Stimulated activated CD4-positive, alpha-beta T cell treated with anti-CD3 and anti-CD28 coated beads, Interleukin-1b, Interleukin-23, amount 100 ng/mL, for 24 hours (primary cell): ENCODE results near the gene NLE1.
"Not testable (repeated sequence)": the region's sequence is repeated elsewhere in the genome, so short reads cannot be mapped to it uniquely, and the experiment has no call there.

Experiments used
- DNase-seq, 4 experiments: peaks; one replicate each; pipeline ENCODE4 v3.0.0-alpha.2; 2020; ENCODE audit warnings: low read depth in 4 of 4, low spot score in 1 of 4

The NLE1 gene

DNA sequence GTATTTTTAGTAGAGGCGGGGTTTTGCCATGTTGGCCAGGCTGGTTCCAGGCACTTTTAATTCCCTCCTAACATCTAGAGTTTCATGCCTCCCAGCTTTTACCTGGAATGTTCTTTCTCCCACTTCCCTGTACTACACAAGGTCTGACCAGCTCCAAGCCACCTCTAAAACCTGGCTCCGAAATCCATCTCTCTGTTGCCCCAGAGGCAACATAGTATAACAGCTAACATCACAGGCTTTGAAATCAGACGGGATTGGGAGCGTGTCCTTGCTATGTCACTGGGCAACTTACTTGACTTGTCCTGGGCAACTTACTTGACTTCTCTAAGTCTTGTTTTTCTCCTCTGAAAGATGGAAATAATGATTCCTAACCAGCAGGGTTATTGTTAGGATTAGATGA is 20.7 kb upstream of the NLE1 start:
- DNase-seq, result no peak

DNA sequence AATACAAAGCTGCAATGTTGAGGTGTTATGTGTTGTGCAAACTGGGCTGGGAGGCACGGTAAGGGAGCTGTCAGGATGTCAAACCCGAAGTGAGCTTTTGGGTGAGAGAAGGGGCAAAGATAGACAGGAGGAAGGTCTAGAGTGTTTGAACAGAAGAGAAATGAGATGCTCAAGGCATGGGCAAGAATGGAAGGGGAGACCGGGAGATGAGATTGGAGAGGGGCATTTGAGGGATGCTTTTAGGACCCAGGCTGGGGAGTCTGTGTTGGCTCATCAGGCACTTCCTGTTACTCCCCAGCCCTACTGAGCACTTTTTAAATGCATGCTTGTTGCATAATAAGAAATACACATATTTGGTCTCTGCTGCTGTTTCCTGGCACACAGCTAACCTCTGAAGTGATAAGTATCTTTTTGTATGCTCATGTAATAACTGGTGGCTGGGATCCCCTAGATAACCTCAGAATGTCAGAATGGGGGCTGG is 19.2 kb upstream of the NLE1 start:
- no peak for DNase-seq

DNA sequence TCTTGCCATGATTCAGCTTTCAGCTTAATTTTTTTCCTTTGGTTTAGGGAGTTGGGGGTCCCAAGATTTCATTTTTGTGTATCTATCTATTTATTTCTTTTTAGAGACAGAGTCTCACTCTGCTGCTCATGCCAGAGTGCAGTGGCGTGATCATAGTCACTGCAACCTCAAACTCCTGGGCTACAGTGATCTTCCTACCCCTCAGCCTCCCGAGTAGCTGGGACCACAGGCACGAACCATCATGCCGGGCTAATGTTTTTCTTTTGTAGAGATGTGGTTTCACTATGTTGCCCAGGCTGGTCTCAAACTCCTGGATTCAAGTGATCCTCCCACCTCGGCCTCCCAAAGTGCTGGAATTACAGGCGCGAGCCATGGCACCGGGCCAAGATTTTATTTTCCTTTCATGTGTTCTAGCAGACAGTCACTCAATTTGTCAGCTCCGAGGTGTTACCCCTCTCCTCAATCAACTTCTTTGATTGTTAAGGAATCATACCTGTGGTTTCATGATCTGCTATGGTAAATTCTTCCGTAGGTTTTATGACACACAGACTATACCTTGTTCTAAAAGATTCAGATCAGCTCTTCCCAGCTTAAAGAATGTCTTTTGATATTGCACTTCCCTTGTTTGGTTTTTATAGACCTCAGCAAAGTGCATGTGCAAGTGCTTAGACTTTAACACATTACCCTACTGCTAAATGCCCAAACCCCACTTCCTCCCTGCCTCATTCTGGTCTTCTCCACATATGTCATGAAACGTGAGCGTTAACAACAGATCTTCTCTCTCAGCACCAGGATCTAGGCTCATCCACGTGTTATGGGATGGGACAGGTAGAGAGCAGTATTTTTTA is 18.5 kb upstream of the NLE1 start:
- peak in 1 of 4 experiments; percentile 13 for DNase-seq

DNA sequence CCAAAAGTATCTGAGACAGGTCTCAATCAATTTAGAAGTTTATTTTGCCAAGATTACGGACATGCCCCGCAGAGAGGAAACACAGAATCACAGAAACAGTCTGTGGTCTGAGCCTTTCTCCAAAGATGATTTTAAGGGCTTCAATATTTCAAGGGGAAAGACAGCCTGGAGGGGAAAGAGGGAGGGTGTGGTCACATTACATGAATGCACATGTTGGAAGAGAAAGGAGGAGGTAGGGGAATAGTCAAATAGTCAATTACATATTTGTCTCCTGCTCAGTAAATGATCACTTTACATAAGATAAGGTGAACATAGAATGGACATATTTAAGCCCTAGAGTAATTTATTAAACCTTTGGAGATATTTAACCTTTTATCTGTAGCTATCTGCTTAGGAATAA is 17.8 kb upstream of the NLE1 start:
- DNase-seq, result no peak

DNA sequence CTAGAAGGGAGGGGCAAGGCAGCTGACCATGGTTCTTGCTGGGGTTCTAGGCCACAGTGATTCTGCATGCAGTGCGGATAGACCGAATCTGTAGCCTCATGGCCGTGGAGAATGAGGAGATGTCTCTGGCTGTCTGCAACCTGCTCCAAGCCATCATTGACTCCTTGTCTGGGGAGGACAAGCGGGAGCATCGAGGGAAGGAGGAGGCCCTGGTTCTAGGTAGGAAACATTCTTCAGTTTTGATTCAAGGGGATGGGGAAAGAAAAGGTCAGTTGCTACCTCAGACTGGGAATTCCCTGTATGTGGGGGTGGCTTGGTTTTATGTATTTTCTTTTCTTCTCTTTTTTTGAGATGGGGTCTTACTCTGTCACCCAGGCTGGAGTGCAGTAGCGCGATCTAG is 13.1 kb upstream of the NLE1 start:
- no peak for DNase-seq

DNA sequence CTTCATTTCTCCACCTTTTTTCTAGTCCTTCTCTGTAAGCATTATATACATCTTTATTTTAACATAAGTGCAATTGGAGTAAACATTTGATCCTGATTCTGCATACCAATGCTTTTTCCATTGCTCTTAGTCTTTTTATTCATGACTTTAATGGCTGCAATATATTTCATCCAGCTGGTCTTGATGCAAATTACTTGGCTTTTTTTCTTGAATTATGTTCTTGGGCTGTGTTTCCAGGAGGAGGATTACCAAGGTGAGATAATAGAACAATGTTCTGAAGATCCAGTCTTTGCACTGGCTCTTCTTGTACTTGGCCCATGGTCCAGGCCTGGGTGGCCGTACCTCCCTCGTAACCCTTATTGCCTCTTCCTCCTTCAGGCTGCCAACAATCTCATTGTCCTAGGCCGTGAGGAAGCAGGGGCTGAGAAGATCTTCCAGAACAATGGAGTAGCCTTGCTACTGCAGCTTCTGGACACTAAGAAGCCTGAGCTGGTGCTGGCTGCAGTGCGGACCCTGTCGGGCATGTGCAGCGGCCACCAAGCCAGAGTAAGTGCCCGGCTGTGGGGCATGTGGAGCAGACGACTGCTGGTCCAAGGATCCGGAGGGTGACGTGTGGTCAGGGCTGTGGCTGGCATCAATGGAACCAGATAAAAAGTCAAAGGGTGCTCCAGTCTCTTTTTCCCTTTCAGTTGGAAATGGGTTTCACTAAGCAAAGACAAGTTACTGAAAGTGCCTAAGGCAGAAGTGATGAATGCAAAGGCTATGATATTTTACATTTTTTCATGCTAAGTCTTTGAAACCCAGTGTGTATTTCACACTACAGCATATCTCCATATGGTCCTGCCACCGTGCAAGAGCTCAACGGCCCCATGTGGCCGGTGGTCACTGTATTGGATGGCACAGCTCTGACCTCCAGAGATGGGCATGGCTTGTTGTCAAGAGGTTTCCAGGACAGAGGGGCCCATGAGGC is 12.4 kb upstream of the NLE1 start:
- no peak for DNase-seq

DNA sequence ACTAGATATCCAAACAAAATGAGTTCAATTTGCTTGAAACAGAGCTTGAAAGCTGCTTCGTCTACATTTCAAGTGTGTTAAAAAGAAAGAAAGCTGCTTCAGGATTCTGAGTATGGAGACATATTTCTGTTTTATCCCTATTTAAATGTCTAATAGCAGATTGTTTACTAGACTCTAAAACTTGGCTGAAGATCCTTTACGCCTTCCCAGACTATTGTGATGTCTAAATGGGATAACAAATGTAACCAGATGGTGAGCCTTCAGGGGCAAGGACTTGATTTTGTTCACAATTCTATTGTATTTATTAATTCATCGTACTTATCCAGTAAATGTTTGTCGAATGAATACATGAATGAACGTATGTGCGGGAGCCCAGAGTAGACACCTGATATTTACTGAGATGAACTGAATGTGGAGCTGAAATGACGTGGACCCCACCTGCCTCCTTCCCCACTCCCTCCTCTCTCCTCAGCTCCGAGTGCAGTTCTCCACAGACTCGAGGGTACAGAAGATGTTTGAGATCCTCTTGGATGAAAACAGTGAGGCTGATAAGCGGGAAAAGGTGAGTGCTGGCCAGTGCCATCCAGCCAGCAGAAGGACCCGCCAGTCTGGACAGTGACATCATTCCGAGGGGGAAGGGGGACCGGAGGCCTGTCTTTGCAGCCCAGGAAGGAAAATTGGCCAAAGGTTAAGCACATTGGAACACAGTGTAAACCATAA is 10.5 kb upstream of the NLE1 start:
- DNase-seq, result no peak

DNA sequence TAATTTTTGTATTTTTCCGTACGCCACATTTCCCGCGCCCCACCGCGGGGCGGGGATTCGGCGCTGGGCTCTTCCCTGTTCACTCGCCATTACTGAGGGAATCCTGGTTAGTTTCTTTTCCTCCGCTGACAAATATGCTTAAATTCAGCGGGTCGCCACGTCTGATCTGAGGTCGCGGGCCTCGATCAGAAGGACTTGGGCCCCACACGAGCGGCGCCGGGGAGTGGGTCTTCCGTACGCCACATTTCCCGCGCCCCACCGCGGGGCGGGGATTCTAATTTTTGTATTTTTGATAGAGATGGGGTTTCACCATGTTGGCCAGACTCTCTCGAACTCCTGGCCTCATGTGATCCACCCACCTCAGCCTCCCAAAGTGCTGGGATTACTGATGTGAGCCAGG is 9.0 kb upstream of the NLE1 start:
- not testable (repeated sequence) for DNase-seq

DNA sequence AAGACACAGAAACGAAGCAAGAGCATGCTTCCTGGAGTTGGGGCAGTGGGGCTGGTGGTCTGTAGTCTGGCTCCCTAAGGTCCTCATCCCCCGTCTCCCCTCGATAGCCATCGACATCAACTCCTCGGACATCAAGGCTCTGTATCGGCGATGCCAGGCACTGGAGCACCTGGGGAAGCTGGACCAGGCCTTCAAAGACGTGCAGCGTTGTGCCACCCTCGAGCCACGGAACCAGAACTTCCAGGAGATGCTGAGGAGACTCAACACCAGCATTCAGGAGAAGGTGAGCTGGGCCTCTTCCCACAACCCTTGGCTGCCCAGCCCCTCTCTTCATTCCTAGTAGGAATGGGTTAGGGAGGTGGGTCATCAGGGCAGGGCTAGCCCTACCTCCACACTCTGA is 7.8 kb upstream of the NLE1 start:
- no peak for DNase-seq

DNA sequence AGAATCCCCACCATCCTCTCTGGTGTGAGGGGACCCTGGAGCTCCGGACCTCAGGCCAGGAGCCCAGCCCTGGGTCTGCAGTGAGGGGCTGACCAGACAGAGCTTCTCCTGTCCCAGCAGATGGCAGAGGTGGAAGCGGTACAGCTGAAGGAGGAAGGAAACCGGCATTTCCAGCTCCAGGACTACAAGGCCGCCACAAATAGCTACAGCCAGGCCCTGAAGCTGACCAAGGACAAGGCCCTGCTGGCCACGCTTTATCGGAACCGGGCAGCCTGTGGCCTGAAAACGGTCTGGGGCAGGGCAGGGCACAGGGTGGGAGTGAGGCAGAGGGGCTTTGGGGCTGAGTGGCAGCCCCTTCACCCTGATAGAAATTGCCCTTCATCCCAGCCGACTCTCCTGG is 6.0 kb upstream of the NLE1 start:
- no peak for DNase-seq

DNA sequence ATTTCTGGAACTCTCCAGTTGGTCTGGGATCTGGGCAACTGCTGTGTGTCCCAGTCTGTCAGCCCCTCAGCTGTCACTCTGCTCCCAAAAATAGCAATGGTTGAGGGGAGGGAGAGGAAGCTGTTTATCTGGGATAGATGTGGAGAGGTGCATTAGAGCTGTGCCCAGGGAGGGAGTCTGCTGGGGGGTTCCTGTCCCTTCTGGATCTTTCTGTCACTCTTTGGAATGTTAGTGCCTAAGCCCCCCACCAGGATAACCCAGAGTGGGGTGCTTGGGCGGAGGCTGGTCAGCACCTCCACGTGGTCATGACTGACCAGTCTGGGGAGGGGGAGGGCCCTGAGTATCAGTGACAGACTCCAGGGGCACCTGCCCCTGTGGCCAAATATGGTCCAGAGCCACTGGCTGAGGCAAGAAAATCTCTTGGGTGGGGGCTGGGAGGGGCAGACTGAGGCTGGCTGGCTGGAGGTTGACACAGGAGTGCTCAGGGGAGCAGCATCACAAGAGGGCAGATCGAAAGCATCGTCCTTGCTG is 5.3 kb upstream of the NLE1 start, which contains the start of gene UNC45B:
TSS of gene UNC45B (plus strand) at position 443 of the 531 bp plus-strand sequence. CDS start 447 bp downstream, outside the sequence.
- DNase-seq, result no peak

DNA sequence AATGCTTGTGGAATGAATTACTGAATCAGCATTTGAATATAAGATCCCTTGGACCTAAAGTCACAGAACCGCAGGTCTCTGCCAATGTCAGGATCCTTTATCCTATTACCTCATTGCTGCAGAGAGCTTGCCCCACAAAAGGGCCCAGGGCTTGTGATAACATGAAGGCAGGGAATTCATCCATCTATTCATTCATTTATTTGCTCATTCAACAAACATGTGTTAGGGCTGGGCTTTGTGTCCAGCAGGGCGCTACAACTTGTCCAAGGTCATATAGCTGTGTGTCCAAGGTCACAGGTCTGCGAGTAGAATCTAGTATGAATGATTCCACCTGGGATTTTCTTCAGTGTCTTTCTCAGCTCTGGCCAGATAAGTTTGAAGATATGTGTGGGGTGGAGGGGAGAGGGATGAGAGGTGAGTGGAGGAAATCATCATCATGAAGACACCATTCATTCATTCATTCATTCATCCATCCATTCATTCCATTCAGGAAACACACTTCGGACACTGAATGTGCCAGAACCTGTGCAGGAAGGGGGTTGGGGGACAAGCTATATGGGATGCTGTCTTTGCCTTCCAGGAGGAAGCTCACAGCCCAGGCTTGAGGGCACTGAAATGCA is 4.2 kb upstream of the NLE1 start:
- no peak for DNase-seq

DNA sequence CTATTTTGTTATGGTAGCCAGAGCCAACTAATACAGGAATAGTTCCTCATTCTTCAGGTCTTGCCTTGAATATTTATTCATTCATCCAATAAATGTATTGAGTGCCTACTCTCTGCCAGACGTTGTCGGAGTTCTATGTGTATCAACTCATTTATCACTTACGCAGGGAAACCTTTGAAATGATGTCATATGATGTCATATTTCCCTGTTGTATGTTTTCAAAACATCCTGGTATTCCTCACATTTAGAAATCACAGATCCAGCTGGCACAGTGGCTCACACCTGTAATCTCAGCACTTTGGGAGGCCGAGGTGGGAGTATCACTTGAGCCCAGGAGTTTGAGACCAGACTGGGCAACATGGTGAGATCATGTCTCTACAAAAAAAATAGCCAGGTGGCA is 2.7 kb upstream of the NLE1 start:
- no peak for DNase-seq

DNA sequence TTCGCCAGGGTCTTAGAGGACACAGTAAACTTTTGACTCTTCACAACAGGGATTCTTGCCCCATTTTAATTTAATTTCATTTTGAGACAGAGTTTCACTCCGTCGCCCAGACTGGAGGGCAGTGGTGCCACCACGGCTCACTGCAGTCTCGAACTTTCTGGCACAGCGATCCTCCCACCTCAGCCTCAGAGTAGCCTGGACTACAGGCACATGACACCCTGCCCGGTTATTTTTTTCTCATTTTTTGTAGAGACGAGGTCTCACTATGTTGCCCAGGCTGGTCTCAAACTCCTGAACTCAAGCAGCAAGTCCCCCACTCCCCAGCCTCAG is 329 bp upstream of the NLE1 start:
- DNase-seq, result no peak

DNA sequence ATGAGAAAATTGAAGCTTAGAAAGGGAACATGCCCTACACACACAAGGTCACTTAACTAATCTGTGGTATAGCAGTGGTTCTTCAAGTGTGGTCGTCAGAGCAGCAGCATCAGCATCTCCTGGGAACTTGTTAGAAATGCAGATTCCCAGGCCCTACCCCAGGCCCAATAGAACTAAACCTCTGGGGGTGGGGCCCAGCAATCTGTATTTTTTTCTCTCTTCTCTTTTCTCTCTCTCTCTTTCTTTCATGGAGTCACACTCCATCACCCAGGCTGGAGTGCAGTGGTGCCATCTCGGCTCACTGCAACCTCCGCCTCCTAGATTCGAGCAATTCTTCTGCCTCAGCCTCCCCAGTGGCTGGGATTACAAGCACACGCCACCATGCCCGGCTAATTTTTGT is 3.9 kb downstream of the NLE1 start:
- DNase-seq, result no peak

DNA sequence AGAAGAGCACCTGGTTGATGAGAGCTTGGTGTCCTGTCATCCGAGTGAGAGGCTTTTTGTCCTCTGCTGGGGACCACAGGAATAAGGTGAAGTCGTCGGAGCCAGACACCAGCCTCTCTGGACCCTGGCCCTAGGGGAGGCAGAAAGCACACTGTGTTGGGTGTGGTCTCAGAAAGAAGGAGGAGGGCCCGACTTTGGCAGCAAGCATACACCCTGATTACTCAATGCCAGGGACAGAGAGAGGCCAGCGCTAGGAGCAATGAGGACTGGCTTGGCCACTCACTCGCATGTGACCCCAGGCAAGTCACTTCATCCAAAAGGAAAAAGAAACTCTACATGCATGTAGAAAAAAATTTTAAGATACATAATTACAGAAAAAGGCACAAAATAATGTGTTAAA is 6.8 kb downstream of the NLE1 start:
- no peak for DNase-seq

DNA sequence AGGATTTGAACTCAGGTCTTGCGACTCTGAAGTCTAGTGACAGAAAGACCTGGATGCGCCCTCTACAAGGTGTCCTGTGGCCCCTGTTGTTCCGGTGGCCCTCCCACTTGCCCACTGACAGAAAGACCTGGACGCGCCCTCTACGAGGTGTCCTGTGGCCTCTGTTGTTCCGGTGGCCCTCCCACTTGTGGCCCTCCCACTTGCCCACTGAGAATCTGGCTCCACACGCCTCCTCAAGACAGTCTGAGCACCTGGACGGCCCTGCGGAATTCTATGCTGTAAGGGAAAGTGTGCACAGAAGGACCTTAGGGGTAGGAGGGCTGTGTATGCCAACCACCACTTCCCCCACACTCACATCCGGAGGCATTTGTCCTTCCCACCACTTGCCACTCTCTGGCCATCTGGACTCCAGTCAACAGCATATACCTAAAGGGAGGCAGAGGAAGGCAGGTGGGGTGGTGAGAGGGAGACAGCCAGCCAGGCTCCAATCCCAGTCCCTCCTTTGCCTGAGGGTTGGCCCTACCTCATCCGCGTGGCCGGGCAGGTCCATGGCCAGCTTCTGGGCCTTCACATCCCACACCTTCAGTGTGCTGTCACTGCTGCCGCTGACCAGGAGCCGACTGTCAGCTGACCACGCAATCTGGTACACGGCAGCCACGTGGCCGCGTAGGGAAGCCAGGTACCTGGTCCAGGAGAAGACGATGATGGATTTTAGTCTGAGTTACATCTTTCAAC is 9.1 kb downstream of the NLE1 start:
- no peak for DNase-seq

DNA sequence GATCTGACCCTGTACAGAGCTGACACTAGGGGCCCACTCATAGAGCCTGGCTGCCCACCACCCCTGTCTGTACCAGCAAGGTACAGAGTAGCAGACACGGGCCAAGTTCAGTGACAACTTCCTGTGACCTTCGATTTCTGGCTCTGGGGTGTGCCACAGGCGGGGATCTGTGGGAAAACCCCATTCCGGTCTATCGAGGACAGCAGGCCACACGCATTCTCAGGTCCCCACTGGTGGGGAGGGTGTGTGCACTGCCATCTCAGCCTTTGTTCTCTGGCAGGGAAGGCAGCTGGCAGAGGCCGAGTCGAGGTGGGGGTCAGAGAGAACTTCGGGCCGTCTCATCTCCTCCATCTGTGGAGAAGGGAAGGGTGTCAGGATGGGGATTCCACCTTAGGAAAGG is 10.0 kb downstream of the NLE1 start:
- no peak for DNase-seq

DNA sequence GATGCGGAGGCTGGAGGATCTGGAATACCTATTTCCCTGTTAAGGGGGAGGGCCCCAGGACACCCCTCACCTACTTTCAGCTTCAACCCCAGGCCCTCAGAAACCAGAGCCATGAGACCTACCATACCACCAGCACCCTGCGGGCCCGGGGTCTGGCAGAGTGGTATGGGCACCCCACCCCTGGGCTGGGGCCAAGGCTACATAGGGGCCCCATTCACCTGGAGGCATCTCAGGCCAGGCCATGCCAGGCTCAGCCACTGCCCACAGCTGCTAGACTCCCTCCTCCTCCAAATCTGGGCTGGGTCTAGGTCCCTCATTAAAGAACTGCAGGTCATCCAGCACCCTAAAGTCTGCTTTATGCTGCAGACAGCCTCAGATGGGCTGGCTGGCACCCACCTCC is 11.7 kb downstream of the NLE1 start:
- no peak for DNase-seq

DNA sequence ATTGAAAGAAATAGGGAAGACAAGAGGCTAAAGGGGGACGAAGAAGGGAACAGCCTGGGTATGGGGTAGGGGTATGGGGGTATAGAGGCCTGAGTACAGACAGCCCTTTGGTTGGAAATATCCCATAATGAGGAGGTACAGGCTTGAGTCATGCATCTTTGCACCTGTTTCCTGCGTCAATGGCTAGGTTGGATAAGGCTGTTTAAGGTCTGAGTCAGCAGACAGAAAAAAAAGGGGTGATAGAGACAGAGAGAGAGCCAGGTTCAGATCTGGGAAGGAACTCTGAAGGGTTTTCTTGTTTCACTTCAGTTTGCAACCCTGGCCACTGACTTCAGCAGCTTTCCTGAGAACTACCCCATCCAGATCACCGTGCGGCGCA is 12.1 kb downstream of the NLE1 start:
- DNase-seq, result no peak
